Parathyroid adenoma (tissue), 2 donors: Measurements from ENCODE around the gene ZNF175.

Experiments used
- H2AFZ ChIP-seq: fragments of 300-600 bp; sonication (generic); one replicate; pipeline ENCODE4 v1.7.0; 2017; ENCODE audit warnings: antibody characterized with exemption, mild to moderate bottlenecking
- H3K27ac ChIP-seq: fragments of 300-600 bp; sonication (generic); one replicate; pipeline ENCODE4 v1.7.0; 2017
- H3K27me3 ChIP-seq: fragments of 300-600 bp; sonication (generic); one replicate; pipeline ENCODE4 v1.7.0; 2017; ENCODE audit warnings: low read length; ENCODE audit not compliant: control insufficient read depth, insufficient read depth
- H3K36me3 ChIP-seq: fragments of 300-600 bp; sonication (generic); one replicate; pipeline ENCODE4 v1.7.0; 2017; ENCODE audit warnings: low read length; ENCODE audit not compliant: control insufficient read depth, insufficient read depth
- H3K4me1 ChIP-seq: fragments of 300-600 bp; sonication (generic); one replicate; pipeline ENCODE4 v1.7.0; 2017; ENCODE audit warnings: control low read depth
- H3K4me2 ChIP-seq: fragments of 300-600 bp; sonication (generic); one replicate; pipeline ENCODE4 v1.7.0; 2017; ENCODE audit warnings: low read length
- H3K4me3 ChIP-seq: fragments of 300-600 bp; sonication (generic); one replicate; pipeline ENCODE4 v1.7.0; 2017; ENCODE audit warnings: low read depth, low read length
- H3K79me2 ChIP-seq: fragments of 300-600 bp; sonication (generic); one replicate; pipeline ENCODE4 v1.7.0; 2017; ENCODE audit warnings: control low read depth
- H3K9ac ChIP-seq: fragments of 300-600 bp; sonication (generic); one replicate; pipeline ENCODE4 v1.7.0; 2017; ENCODE audit warnings: mild to moderate bottlenecking
- H3K9me3 ChIP-seq: fragments of 300-600 bp; sonication (generic); one replicate; pipeline ENCODE4 v1.7.0; 2017; ENCODE audit warnings: low read length; ENCODE audit not compliant: control insufficient read depth
- CTCF ChIP-seq: fragments of 300-600 bp; sonication (generic); IDR thresholded peaks from one replicate; pipeline ENCODE4 v1.7.0; 2017; ENCODE audit warnings: antibody characterized with exemption, mild to moderate bottlenecking
- donor health status: primary hyperparathyroidism.

Gene ZNF175

GRCh38 chr19:51548891-51549305, 22.2 kb upstream of the ZNF175 start:
- Histone ChIP-seq H3K36me3 (no peaks in the 10 kb centered on the region), H3K9me3 (no peaks in the 10 kb centered on the region), H3K79me2 (no peaks in the 10 kb centered on the region), H3K27me3 (no peaks in the 10 kb centered on the region), H3K4me1 (peaks cover 15% of the 10 kb centered on the region), H3K4me2 (no peak overlapping the region), H3K9ac (no peak overlapping the region), H3K27ac (no peak overlapping the region), H2AFZ (no peak overlapping the region), H3K4me3 (no peak overlapping the region)
- no peak for TF ChIP-seq CTCF

- no peaks in the 10 kb centered on the region for H3K27me3 ChIP-seq
- TF ChIP-seq CTCF: no peak
- no peak overlapping the region for H3K27ac ChIP-seq
- H3K4me1 ChIP-seq: peaks cover 15% of the 10 kb centered on the region
- no peaks in the 10 kb centered on the region for H3K9me3 ChIP-seq
- no peak overlapping the region for H3K4me3 ChIP-seq
- no peak overlapping the region for H3K9ac ChIP-seq
- no peaks in the 10 kb centered on the region for H3K36me3 ChIP-seq
- H3K79me2 ChIP-seq: no peaks in the 10 kb centered on the region
- no peak overlapping the region for H3K4me2 ChIP-seq
- no peak overlapping the region for H2AFZ ChIP-seq
These were observed 21.4 kb upstream of the ZNF175 start for GRCh38 chr19:51549533-51550324.

- Histone ChIP-seq H3K36me3 (no peaks in the 10 kb centered on the region), H3K79me2 (no peaks in the 10 kb centered on the region), H3K4me2 (no peak overlapping the region), H3K9me3 (no peaks in the 10 kb centered on the region), H3K27me3 (no peaks in the 10 kb centered on the region), H3K27ac (no peak overlapping the region), H2AFZ (no peak overlapping the region), H3K9ac (no peak overlapping the region), H3K4me3 (no peak overlapping the region), H3K4me1 (peaks cover 15% of the 10 kb centered on the region)
- no peak for TF ChIP-seq CTCF
These were observed 20.0 kb upstream of the ZNF175 start for GRCh38 chr19:51550848-51551672.

- H3K4me1 ChIP-seq: peaks cover 15% of the 10 kb centered on the region
These were observed 19.2 kb upstream of the ZNF175 start for GRCh38 chr19:51551673-51552432.

More at GRCh38 chr19:51551673-51552432, 19.2 kb upstream of the ZNF175 start:
- H3K9ac ChIP-seq: no peak overlapping the region
- H3K27ac ChIP-seq: no peak overlapping the region
- H2AFZ ChIP-seq: no peak overlapping the region
- no peaks in the 10 kb centered on the region for H3K79me2 ChIP-seq
- H3K36me3 ChIP-seq: no peaks in the 10 kb centered on the region
- no peaks in the 10 kb centered on the region for H3K27me3 ChIP-seq
- H3K4me3 ChIP-seq: no peak overlapping the region
- H3K4me2 ChIP-seq: no peak overlapping the region
- no peaks in the 10 kb centered on the region for H3K9me3 ChIP-seq
- no peak for TF ChIP-seq CTCF
